ENCODE results near the gene ZNF385D.

Gene ZNF385D

GRCh38 chr3:21750831-21751391 is at the start of gene ZNF385D:
TSS of gene ZNF385D (minus strand) at chr3:21751210. CDS start at chr3:21750916, 294 bp downstream.
- no peak for DNase-seq

- no peak for DNase-seq
Measured at GRCh38 chr3:21798356-21799088, 47.5 kb upstream of the ZNF385D start.

GRCh38 chr3:21795921-21796320 is 44.9 kb upstream of the ZNF385D start:
- DNase-seq = no peak

DNA sequence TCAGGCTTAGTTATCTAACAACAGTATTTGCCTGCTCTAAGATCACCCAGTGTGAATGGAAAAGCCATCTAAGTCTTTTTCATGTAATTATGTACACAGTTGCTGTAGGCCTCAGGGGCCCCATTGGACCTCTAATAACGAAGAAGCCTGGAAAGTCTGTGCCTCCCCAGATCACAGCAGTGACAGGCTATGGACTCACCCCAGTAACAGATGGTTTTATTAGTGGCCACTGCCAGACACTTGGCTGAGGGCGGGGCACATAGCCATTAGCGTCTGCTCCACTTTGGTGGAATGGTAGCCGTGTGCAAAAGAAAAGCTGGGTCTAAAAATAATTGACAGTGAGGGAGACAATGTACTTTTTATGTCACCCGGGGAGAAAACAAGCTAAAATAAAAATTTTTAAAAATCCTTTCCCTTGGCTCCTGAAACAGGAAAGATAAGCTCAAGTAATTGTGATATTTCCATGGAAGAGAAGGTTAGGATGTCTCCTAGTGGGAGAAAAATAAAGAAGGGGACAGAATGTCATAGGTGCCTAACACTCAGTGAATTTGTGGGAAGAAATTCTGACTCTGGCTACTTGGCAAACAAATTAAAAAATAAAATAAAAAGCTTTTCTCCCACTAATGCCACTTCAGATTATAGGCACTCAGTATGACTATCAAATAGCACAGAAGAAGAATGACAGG is 44.3 kb upstream of the ZNF385D start:
- no peak for DNase-seq

DNA sequence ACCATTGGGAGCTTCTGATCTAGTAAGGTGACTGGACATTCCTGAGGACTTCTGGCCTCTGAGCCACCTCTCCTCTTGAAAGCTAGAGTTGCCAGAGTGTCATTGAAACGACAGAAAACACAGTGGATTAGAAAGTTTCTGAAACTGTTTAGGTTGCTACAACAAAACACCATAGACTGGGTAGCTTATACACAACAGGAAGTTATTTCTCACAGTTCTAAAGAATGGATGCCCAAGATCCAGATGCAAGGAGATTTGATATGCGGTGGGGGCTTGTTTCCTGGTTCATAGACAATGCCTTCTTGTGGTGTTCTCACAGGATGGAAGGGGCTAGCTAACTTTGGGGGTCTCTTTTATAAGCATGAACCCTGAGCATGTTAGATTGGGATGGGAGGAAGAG is 43.3 kb upstream of the ZNF385D start:
- DNase-seq = no peak

- DNase-seq = no peak
Measured at GRCh38 chr3:21792176-21792575, 41.2 kb upstream of the ZNF385D start.

DNA sequence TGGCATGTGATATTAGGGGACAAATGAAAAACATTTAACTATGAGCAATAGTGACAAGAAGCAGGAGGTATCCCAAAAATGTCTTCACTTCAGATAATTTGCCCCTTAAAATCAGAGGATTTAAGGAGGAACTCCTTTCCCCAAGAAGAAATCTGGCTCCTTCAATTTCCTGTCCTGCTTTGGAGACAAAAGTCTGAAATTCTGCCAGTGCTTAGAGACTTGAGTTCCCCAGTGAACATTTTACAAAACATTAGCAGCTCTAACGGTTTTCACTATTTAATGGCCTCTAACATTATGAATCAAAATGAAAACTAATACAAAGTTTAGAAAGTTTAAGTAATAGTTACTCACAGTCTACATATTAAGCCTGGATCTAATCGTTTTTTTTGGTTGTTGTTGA is 40.3 kb upstream of the ZNF385D start:
- DNase-seq = no peak

- DNase-seq = no peak
Measured at GRCh38 chr3:21790466-21790865, 39.5 kb upstream of the ZNF385D start.

DNA sequence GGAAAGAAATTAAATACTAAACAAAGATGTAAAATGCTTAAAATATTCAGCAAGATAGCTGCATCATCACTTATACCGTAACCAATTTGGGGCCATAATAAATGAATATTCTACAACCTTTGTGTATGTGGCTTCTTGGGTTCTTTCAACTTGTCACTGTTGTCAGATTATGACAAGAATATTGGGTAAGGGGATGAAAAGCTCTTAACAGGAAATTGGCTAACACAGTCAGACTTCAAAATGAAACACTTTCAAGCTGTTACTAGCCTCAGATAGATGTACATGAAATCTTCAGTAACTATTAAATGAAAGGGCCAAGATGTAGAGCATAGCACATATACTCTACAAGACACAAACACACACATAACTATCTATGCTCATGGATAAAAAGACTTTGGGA is 38.7 kb upstream of the ZNF385D start:
- no peak for DNase-seq

GRCh38 chr3:21786438-21786797 is 35.4 kb upstream of the ZNF385D start:
- no peak for DNase-seq

GRCh38 chr3:21785765-21786437 is 34.9 kb upstream of the ZNF385D start:
- DNase-seq = no peak

GRCh38 chr3:21783839-21784238 is 32.8 kb upstream of the ZNF385D start:
- no peak for DNase-seq

- no peak for DNase-seq
Measured at GRCh38 chr3:21781355-21781754, 30.3 kb upstream of the ZNF385D start.

DNA sequence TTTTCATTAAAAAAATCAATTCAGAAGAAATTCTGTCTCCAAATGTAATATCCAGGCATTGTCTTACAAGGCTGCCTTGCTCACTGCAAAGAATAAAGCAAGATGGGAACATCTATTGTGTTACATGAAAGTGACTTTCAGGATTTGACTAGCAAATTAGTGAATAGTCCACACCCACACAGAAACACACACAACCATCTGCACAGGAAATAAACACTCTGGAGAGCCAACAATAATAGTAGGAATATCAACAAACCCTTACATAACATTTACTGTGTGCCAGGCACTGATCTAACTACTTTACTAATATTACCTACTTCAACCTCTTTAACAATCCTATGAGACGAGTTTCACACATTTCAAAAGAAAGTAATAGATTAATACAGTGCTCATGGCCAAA is 28.9 kb upstream of the ZNF385D start:
- no peak for DNase-seq

DNA sequence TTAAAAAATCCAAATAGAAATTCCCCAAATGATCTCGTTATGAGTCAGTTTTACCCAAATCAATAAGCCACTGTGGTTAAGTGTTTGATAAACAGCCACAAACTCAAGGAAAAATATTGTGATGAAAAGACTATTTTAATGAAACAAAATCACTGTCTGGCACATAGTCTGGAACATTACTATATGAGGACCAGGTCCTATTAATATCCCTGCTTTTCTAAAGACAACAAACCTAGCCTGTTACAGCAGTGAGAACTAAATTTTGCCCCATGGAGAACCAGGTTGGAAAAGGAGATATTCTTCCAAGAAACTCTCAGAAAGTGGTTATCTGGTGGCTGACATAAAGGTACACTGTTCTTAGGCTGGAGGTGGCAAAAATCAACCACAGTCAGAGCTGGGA is 27.7 kb upstream of the ZNF385D start:
- DNase-seq = no peak

- DNase-seq = no peak
Measured at GRCh38 chr3:21777821-21778220, 26.8 kb upstream of the ZNF385D start.

GRCh38 chr3:21766002-21766401 is 15.0 kb upstream of the ZNF385D start:
- DNase-seq = no peak

DNA sequence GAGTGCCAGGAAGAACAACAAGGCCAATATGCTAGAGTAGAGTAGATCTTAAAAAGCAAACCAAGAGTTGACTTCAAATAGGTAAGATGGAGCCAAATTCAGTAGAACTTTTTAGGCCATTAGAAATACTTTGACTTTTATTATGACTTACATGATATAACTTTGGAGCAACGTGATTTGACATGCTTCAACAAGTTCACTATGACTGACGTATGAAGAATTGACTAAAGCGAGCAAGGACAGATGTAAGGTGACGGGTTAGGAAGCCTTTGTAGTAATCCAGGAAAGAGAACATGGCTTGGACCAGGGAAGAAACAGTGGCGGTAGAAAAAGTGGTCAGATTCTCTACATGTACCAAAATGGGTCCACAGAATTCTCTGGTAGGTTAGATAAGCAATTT is 4.9 kb upstream of the ZNF385D start:
- no peak for DNase-seq

DNA sequence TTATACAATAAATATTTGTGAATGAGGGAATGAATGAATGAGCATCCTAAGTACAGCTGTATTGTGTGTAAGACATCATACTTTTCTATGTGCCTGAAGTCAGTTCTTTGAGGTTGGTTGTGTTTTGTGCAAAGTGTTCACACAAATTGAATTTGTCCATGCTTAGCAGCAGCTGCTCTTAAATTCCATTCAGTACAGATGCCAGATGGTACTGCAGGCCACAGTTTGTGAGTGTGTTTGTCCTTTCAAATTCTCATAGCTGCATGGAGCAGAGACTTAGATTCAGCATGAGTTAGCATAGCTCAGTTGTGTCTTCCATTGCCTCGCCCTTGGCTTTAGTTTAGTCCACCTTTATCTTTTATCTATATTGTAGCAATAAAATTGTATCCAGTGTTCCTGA is 3.8 kb upstream of the ZNF385D start:
- no peak for DNase-seq

- no peak for DNase-seq
Measured at GRCh38 chr3:21752749-21753347, 1.8 kb upstream of the ZNF385D start.

DNA sequence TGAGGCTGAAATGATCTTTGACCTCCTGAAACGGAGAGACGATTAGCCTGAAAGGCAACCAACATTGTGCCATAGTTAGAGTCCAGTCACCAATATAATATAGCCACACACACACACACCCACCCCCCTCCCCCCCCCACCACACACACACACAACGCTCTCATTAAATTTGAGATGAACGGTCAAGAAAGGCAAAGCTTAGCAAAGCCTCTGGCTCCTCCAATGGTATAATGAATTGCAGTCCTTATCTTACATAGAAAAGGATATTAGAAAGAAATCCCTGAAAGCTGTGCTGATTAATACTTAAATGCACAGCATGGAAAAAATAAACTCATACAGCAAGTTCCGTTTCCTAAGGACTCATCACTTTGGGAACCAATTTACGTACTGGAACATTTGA is 876 bp upstream of the ZNF385D start:
- DNase-seq = no peak

- DNase-seq = no peak
Measured at GRCh38 chr3:21750080-21750696, 822 bp downstream of the ZNF385D start.

DNA sequence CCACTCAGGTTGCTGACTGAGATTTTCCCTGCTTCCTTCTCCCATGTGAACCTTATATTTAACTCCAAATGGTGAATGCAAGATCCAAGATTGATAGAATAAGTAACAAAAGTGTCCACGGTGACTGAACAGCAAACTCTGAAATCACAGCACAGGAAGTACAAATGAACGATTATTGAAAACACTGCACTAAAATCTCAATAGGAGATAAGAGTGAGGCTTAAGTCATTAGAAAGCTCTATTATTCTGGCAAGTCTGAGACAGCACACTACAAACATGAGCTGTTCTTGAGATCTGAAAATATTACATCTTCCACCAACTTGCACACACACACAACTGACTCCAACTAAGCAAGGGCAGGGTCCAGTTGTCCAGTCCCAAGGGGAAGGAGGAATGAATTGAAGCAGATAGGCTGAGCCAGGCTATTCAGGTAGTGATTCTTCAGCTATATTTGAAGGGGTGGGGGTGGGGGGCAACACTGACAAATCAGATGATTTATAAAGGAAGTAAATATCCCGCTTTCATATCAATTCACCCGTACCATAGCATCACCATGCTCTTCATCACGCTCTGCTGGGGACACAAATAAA is 2.9 kb downstream of the ZNF385D start:
- no peak for DNase-seq
